CD14-positive monocyte (primary cell): ENCODE measurements around the gene RYR3. TPM values are rescaled to one million over a fixed set of nuclear protein-coding genes. Genes with fewer than 3 reads are reported as not detected.

Experiments used
- DNase-seq, 3 donors: peaks; one replicate each; pipeline ENCODE4 v3.0.0-alpha.2; 2011 to 2022
- H2AFZ ChIP-seq: 2 replicates; pipeline ENCODE4 v1.6.0; 2012; ENCODE audit warnings: mild to moderate bottlenecking, low read depth, low read length, inconsistent platforms; ENCODE audit not compliant: insufficient read depth, poor library complexity, severe bottlenecking
- H3K27ac ChIP-seq, 2 donors: 1 replicate in 1 of 2; 2 replicates in 1 of 2; pipeline ENCODE4 v1.5.1; 2012 to 2013; ENCODE audit warnings: low read length in 2 of 2, control low read depth in 1 of 2, inconsistent platforms in 1 of 2, low read depth in 1 of 2, mild to moderate bottlenecking in 1 of 2
- H3K27me3 ChIP-seq, 2 donors: one replicate each; pipeline versions ENCODE4 v1.6.0 to v1.6.1; 2011 to 2013; ENCODE audit warnings: low read length in 2 of 2; ENCODE audit not compliant: control insufficient read depth in 2 of 2, insufficient read depth in 2 of 2
- H3K36me3 ChIP-seq, 2 donors: replicated peaks in 1 of 2; 1 replicate in 1 of 2; 2 replicates in 1 of 2; pipeline versions ENCODE4 v1.5.1 to v1.6.1; 2012 to 2013; ENCODE audit warnings: low read length in 2 of 2, control low read depth in 1 of 2, inconsistent platforms in 1 of 2, mild to moderate bottlenecking in 1 of 2; ENCODE audit not compliant: insufficient read depth in 2 of 2, control insufficient read depth in 1 of 2
- H3K4me1 ChIP-seq, 2 donors: 1 replicate in 1 of 2; 2 replicates in 1 of 2; pipeline versions ENCODE4 v1.5.1 to v1.6.1; 2012 to 2013; ENCODE audit warnings: low read length in 2 of 2, control low read depth in 1 of 2, inconsistent platforms in 1 of 2, mild to moderate bottlenecking in 1 of 2, moderate library complexity in 1 of 2; ENCODE audit not compliant: insufficient read depth in 2 of 2, control insufficient read depth in 1 of 2
- H3K4me2 ChIP-seq: replicated peaks from 2 replicates; pipeline ENCODE3; 2012; ENCODE audit warnings: low read length, moderate library complexity, mild to moderate bottlenecking; ENCODE audit not compliant: poor library complexity, severe bottlenecking; ENCODE audit errors: extremely low read depth
- H3K4me3 ChIP-seq, 3 experiments: fragments of 200-600 bp in 1 of 3; sonication (generic) in 1 of 3; replicated peaks in 1 of 3; 1 replicate in 2 of 3; 2 replicates in 1 of 3; pipeline ENCODE4 v1.5.1; 2011 to 2013; ENCODE audit warnings: low read length in 3 of 3, mild to moderate bottlenecking in 3 of 3, control low read depth in 2 of 3, low read depth in 2 of 3, inconsistent platforms in 1 of 3, moderate library complexity in 1 of 3
- H3K79me2 ChIP-seq: 2 replicates; pipeline ENCODE4 v1.6.0; 2012; ENCODE audit warnings: mild to moderate bottlenecking, control low read depth, inconsistent platforms, low read length, moderate library complexity; ENCODE audit not compliant: insufficient read depth
- H3K9ac ChIP-seq: 2 replicates; pipeline ENCODE4 v1.6.0; 2017; ENCODE audit warnings: low read length, mild to moderate bottlenecking; ENCODE audit not compliant: insufficient read depth, poor library complexity, severe bottlenecking
- H3K9me3 ChIP-seq, 2 donors: replicated peaks in 1 of 2; 1 replicate in 1 of 2; 2 replicates in 1 of 2; pipeline versions ENCODE4 v1.5.1 to v1.6.1; 2012 to 2013; ENCODE audit warnings: low read length in 2 of 2, control low read depth in 1 of 2; ENCODE audit not compliant: control insufficient read depth in 1 of 2, insufficient read depth in 1 of 2
- H4K20me1 ChIP-seq: 2 replicates; pipeline ENCODE4 v1.6.0; 2012; ENCODE audit warnings: mild to moderate bottlenecking, low read length, control low read depth, moderate library complexity; ENCODE audit not compliant: insufficient read depth
- H3K27ac Mint-ChIP-seq, 7 donors: one replicate each; pipeline ENCODE4 v1.8.0; 2020; ENCODE audit warnings: mild to moderate bottlenecking in 7 of 7, mixed read lengths in 7 of 7, moderate library complexity in 6 of 7, inconsistent platforms in 2 of 7
- H3K27me3 Mint-ChIP-seq, 3 donors: one replicate each; pipeline ENCODE4 v1.8.0; 2021 to 2022; ENCODE audit warnings: low read depth in 3 of 3, mild to moderate bottlenecking in 3 of 3, mixed read lengths in 3 of 3, moderate library complexity in 3 of 3, inconsistent platforms in 1 of 3
- H3K36me3 Mint-ChIP-seq, 2 donors: one replicate each; pipeline ENCODE4 v1.8.0; 2020; ENCODE audit warnings: mixed read lengths in 2 of 2, inconsistent platforms in 1 of 2, mild to moderate bottlenecking in 1 of 2
- H3K4me1 Mint-ChIP-seq: one replicate; pipeline ENCODE4 v1.8.0; 2020; ENCODE audit warnings: mild to moderate bottlenecking, mixed read lengths
- H3K4me3 Mint-ChIP-seq, 2 donors: one replicate each; pipeline ENCODE4 v1.8.0; 2020; ENCODE audit warnings: mild to moderate bottlenecking in 2 of 2, mixed read lengths in 2 of 2, moderate library complexity in 1 of 2
- H3K9me3 Mint-ChIP-seq, 7 donors: one replicate each; pipeline ENCODE4 v1.8.0; 2020 to 2022; ENCODE audit warnings: mixed read lengths in 7 of 7, mild to moderate bottlenecking in 6 of 7, moderate library complexity in 6 of 7, inconsistent platforms in 2 of 7
- CTCF ChIP-seq: fragments of 200-600 bp; IDR thresholded peaks from one replicate; pipeline ENCODE4 v1.8.0; 2022; ENCODE audit warnings: antibody characterized with exemption, mild to moderate bottlenecking
- WGBS: methylation state at CpG from one replicate; pipeline ENCODE4 v1.1.5; 2013; ENCODE audit warnings: missing lambda C conversion rate; ENCODE audit not compliant: insufficient coverage; 5-methylcytosine and 5-hydroxymethylcytosine counted together
- intact Hi-C, 2 donors: fragments of 100-400 bp; cut with micrococcal nuclease; formaldehyde crosslinking; loops; one replicate each; pipeline versions ENCODE4 v1.15.0 to v1.15.1; 2023
- polyA plus RNA-seq, 3 donors: library from polyadenylated mRNA; depleted of rRNA in 1 of 3; unstranded in 2 of 3; stranded (reverse) in 1 of 3; fragments of 300-500 nt in 2 of 3; fragments of >200 nt in 1 of 3; fragmentation: Illumina TruSeq in 2 of 3; gene quantifications; 1 replicate in 2 of 3; 2 replicates in 1 of 3; pipeline ENCODE4 v1.2.3, GENCODE V29; 2012 to 2021

RYR3 gene
- polyA plus RNA-seq, 3 donors = not detected

GRCh38 chr15:33309602-33310276 lies 1.0 kb upstream of the RYR3 start:
- Histone ChIP-seq H4K20me1 (no peaks in the 10 kb centered on the region), H3K9me3 (peaks cover 0 to 3% of the 10 kb centered on the region in 2 donors), H2AFZ (no peak overlapping the region), H3K4me2 (no peak overlapping the region), H3K27me3 (peaks cover 31 to 50% of the 10 kb centered on the region in 2 donors), H3K9ac (no peak overlapping the region), H3K27ac (no peak overlapping the region), H3K79me2 (no peaks in the 10 kb centered on the region), H3K36me3 (no peaks in the 10 kb centered on the region), H3K4me3 (no peak overlapping the region), H3K4me1 (no peaks in the 10 kb centered on the region)
- H3K9me3 Mint-ChIP-seq = peaks cover 0 to 9% (median 4%) of the 10 kb centered on the region in 7 donors
- WGBS = 50% methylated on average over 2 of the region's 7 CpGs
- H3K36me3 Mint-ChIP-seq = no peaks in the 10 kb centered on the region
- H3K4me1 Mint-ChIP-seq = no peaks in the 10 kb centered on the region
- no peak for TF ChIP-seq CTCF
- no peak overlapping the region for H3K27ac Mint-ChIP-seq
- no peak for DNase-seq
- H3K4me3 Mint-ChIP-seq = peak overlapping the region in 1 of 2 donors; percentile 75
- peaks cover 42 to 55% (median 43%) of the 10 kb centered on the region in 3 donors for H3K27me3 Mint-ChIP-seq
- intact Hi-C loops = no loop called here

- Mint-ChIP-seq H3K27me3 (peaks cover 35 to 53% (median 47%) of the 10 kb centered on the region in 3 donors), H3K36me3 (no peaks in the 10 kb centered on the region), H3K4me1 (no peaks in the 10 kb centered on the region), H3K9me3 (peaks cover 0 to 9% (median 4%) of the 10 kb centered on the region in 7 donors), H3K27ac (no peak overlapping the region), H3K4me3 (peak overlapping the region in 1 of 2 donors; percentile 61)
- H3K4me1 ChIP-seq = no peaks in the 10 kb centered on the region
- H2AFZ ChIP-seq = no peak overlapping the region
- H3K79me2 ChIP-seq = no peaks in the 10 kb centered on the region
- no peak overlapping the region for H3K27ac ChIP-seq
- H3K4me3 ChIP-seq = no peak overlapping the region
- no peak overlapping the region for H3K9ac ChIP-seq
- TF ChIP-seq CTCF = no peak
- no peak for DNase-seq
- H3K27me3 ChIP-seq = peaks cover 31 to 46% of the 10 kb centered on the region in 2 donors
- no peaks in the 10 kb centered on the region for H3K36me3 ChIP-seq
- H4K20me1 ChIP-seq = no peaks in the 10 kb centered on the region
- WGBS = under 1% methylated on average over 27 of the region's 38 CpGs
- H3K9me3 ChIP-seq = peaks cover 0 to 3% of the 10 kb centered on the region in 2 donors
- intact Hi-C loops = no loop called here
- no peak overlapping the region for H3K4me2 ChIP-seq
These were observed 675 bp downstream of the RYR3 start for GRCh38 chr15:33311312-33311971.
